Prostate gland (tissue), 2 donors: ENCODE measurements around the gene CHERP. TPM values are rescaled to one million over a fixed set of nuclear protein-coding genes. Genes with fewer than 3 reads are reported as not detected.
A peak's percentile ranks its signal among the peaks of the same experiment; 100 is the strongest.
"Not testable (repeated sequence)": the region's sequence is repeated elsewhere in the genome, so short reads cannot be mapped to it uniquely, and the experiment has no call there.

Experiments
- DNase-seq: peaks from one replicate; pipeline ENCODE4 v3.0.0-alpha.2; 2019; ENCODE audit warnings: low spot score
- H3K27ac ChIP-seq, 2 donors: fragments of 200-600 bp; sonication (generic); 2 replicates each; pipeline ENCODE4 v1.5.1; 2017 to 2019
- H3K27me3 ChIP-seq: fragments of 200-600 bp; sonication (generic); replicated peaks from 2 replicates; pipeline ENCODE4 v1.5.1; 2019; ENCODE audit not compliant: insufficient read depth
- H3K36me3 ChIP-seq, 2 donors: fragments of 200-600 bp; sonication (generic); 1 replicate in 1 of 2; 2 replicates in 1 of 2; pipeline versions ENCODE4 v1.5.1 to v1.8.1; 2017 to 2019
- H3K4me1 ChIP-seq: fragments of 200-600 bp; sonication (generic); replicated peaks from 2 replicates; pipeline ENCODE4 v1.5.1; 2019
- H3K4me3 ChIP-seq, 2 donors: fragments of 200-600 bp; sonication (generic); 2 replicates each; pipeline ENCODE4 v1.5.1; 2017 to 2019
- H3K9me3 ChIP-seq: fragments of 200-600 bp; sonication (generic); 2 replicates; pipeline ENCODE4 v1.5.1; 2017
- CTCF ChIP-seq, 4 experiments: fragments of 200-600 bp in 2 of 4; fragments of 450-650 bp in 2 of 4; sonication (generic) in 2 of 4; IDR thresholded peaks; 1 replicate in 3 of 4; 2 replicates in 1 of 4; pipeline ENCODE4 v1.5.1; 2016 to 2019; ENCODE audit warnings: antibody characterized with exemption in 4 of 4, mild to moderate bottlenecking in 2 of 4, moderate library complexity in 2 of 4
- POLR2A ChIP-seq: fragments of 450-650 bp; IDR thresholded peaks from one replicate; pipeline ENCODE4 v1.6.1; 2016; ENCODE audit warnings: antibody characterized with exemption, mild to moderate bottlenecking
- POLR2AphosphoS5 ChIP-seq: sonication (generic); formaldehyde crosslinking; IDR thresholded peaks from one replicate; pipeline ENCODE4 v1.6.1; 2017; ENCODE audit warnings: antibody characterized with exemption
- WGBS: methylation state at CpG from one replicate; pipeline ENCODE4 v1.1.5; 2018; 5-methylcytosine and 5-hydroxymethylcytosine counted together
- intact Hi-C: fragments of 100-400 bp; cut with DNase I; formaldehyde crosslinking; loops from one replicate; pipeline ENCODE4 v1.14.2; 2022
- total RNA-seq, 2 donors: library from RNA; depleted of rRNA; stranded (reverse); fragments of >200 nt; gene quantifications; one replicate each; pipeline ENCODE4 v1.1.0, GENCODE V29; 2016

The CHERP gene
- total RNA-seq, 2 donors from 2014 or later: 20.9 to 32.7 TPM

GRCh38 chr19:16564842-16565241 is 22.6 kb upstream of the CHERP start:
- WGBS: 41% methylated on average over 7 of the region's 7 CpGs
- Histone ChIP-seq H3K4me1 (peaks cover 11% of the 10 kb centered on the region), H3K9me3 (no peaks in the 10 kb centered on the region), H3K27me3 (no peaks in the 10 kb centered on the region), H3K4me3 (no peak overlapping the region), H3K36me3 (peaks cover 0 to 18% of the 10 kb centered on the region in 2 donors), H3K27ac (peak overlapping the region; percentile 66 to 85)
- intact Hi-C loops: no loop called here
- DNase-seq: peak; percentile 55
- no peak for TF ChIP-seq POLR2A
- peak; percentile 94 for TF ChIP-seq POLR2AphosphoS5
- peak in 3 of 4 experiments; percentile 21 to 48 (median 29) for TF ChIP-seq CTCF (IDR thresholded peaks at IDR 0.05)

GRCh38 chr19:16562608-16563025 is 20.4 kb upstream of the CHERP start:
- intact Hi-C loops: no loop called here
- Histone ChIP-seq H3K27me3 (no peaks in the 10 kb centered on the region), H3K36me3 (peaks cover 0 to 18% of the 10 kb centered on the region in 2 donors), H3K9me3 (no peaks in the 10 kb centered on the region), H3K4me1 (peaks cover 11% of the 10 kb centered on the region), H3K4me3 (no peak overlapping the region), H3K27ac (peak overlapping the region; percentile 8 to 85)
- TF ChIP-seq POLR2A: no peak
- TF ChIP-seq CTCF (IDR thresholded peaks at IDR 0.05): no peak
- TF ChIP-seq POLR2AphosphoS5: no peak
- WGBS: 95% methylated on average over 6 of the region's 6 CpGs
- no peak for DNase-seq

- H3K36me3 ChIP-seq: peaks cover 0 to 17% of the 10 kb centered on the region in 2 donors
- WGBS: 87% methylated on average over 8 of the region's 8 CpGs
Measured at GRCh38 chr19:16561382-16561781, 19.1 kb upstream of the CHERP start.

GRCh38 chr19:16559780-16560276 is 17.6 kb upstream of the CHERP start:
- TF ChIP-seq POLR2A: no peak
- no peak for TF ChIP-seq CTCF (IDR thresholded peaks at IDR 0.05)
- TF ChIP-seq POLR2AphosphoS5: no peak
- Histone ChIP-seq H3K27me3 (no peaks in the 10 kb centered on the region), H3K4me3 (no peak overlapping the region), H3K27ac (no peak overlapping the region), H3K4me1 (peaks cover 6% of the 10 kb centered on the region), H3K9me3 (no peaks in the 10 kb centered on the region), H3K36me3 (peaks cover 0 to 13% of the 10 kb centered on the region in 2 donors)
- intact Hi-C loops: no loop called here
- WGBS: 79% methylated on average over 10 of the region's 10 CpGs
- DNase-seq: no peak

More at GRCh38 chr19:16561382-16561781, 19.1 kb upstream of the CHERP start:
- H3K9me3 ChIP-seq: no peaks in the 10 kb centered on the region
- no peak overlapping the region for H3K27ac ChIP-seq
- H3K4me3 ChIP-seq: no peak overlapping the region
- H3K27me3 ChIP-seq: no peaks in the 10 kb centered on the region
- DNase-seq: no peak
- intact Hi-C loops: no loop called here
- peaks cover 11% of the 10 kb centered on the region for H3K4me1 ChIP-seq
- TF ChIP-seq POLR2AphosphoS5 (no peak), POLR2A (no peak), CTCF (IDR thresholded peaks at IDR 0.05) (no peak)

GRCh38 chr19:16554776-16555175 is 12.5 kb upstream of the CHERP start:
- no peak for DNase-seq
- no peaks in the 10 kb centered on the region for H3K27me3 ChIP-seq
- H3K4me3 ChIP-seq: no peak overlapping the region
- H3K36me3 ChIP-seq: peaks cover 4 to 12% of the 10 kb centered on the region in 2 donors
- intact Hi-C loops: no loop called here
- H3K9me3 ChIP-seq: no peaks in the 10 kb centered on the region
- WGBS: 79% methylated on average over 8 of the region's 8 CpGs
- no peak overlapping the region for H3K27ac ChIP-seq
- TF ChIP-seq POLR2AphosphoS5: no peak
- TF ChIP-seq CTCF (IDR thresholded peaks at IDR 0.05): no peak
- TF ChIP-seq POLR2A: no peak
- no peaks in the 10 kb centered on the region for H3K4me1 ChIP-seq

GRCh38 chr19:16551902-16552301 is 9.7 kb upstream of the CHERP start:
- intact Hi-C loops, H3K27ac ChIP-seq, H3K4me3 ChIP-seq, DNase-seq, H3K27me3 ChIP-seq, H3K4me1 ChIP-seq, H3K9me3 ChIP-seq: not testable (repeated sequence)
- peaks cover 4 to 12% of the 10 kb centered on the region in 2 donors for H3K36me3 ChIP-seq
- WGBS: 96% methylated on average over 6 of the region's 6 CpGs
